NCI-H1417 treated with DMSO at 0.1 percent for 48 hours (cell line): ENCODE measurements around the gene TMCC1.
"Not testable (repeated sequence)": the region's sequence is repeated elsewhere in the genome, so short reads cannot be mapped to it uniquely, and the experiment has no call there.

Experiments used
- DNase-seq: peaks from one replicate; lab custom pipeline; 2025; lab: John Stamatoyannopoulos, UW

The TMCC1 gene

GRCh38 chr3:129893581-129894070 is at the start of gene TMCC1:
Gene TMCC1 (minus strand): TSS chr3:129893711.
- DNase-seq = peak; percentile 67

- DNase-seq = no peak
Measured at GRCh38 chr3:129943020-129943419, 49.5 kb upstream of the TMCC1 start.

- no peak for DNase-seq
Measured at GRCh38 chr3:129942296-129942695, 48.8 kb upstream of the TMCC1 start.

- DNase-seq = no peak
Measured at GRCh38 chr3:129940086-129940485, 46.6 kb upstream of the TMCC1 start.

- DNase-seq = no peak
Measured at GRCh38 chr3:129938140-129938930, 44.8 kb upstream of the TMCC1 start.

- no peak for DNase-seq
Measured at GRCh38 chr3:129937717-129938116, 44.2 kb upstream of the TMCC1 start.

- peak; percentile 14 for DNase-seq
Measured at GRCh38 chr3:129936757-129937156, 43.2 kb upstream of the TMCC1 start.

GRCh38 chr3:129934234-129935123 is 41.0 kb upstream of the TMCC1 start:
- no peak for DNase-seq

GRCh38 chr3:129933471-129933870 is 40.0 kb upstream of the TMCC1 start:
- DNase-seq = no peak

- DNase-seq = no peak
Measured at GRCh38 chr3:129929383-129929782, 35.9 kb upstream of the TMCC1 start.

- DNase-seq = no peak
Measured at GRCh38 chr3:129927072-129927471, 33.6 kb upstream of the TMCC1 start.

GRCh38 chr3:129919806-129920205 is 26.3 kb upstream of the TMCC1 start:
- DNase-seq = no peak

- no peak for DNase-seq
Measured at GRCh38 chr3:129919357-129919756, 25.8 kb upstream of the TMCC1 start.

- no peak for DNase-seq
Measured at GRCh38 chr3:129918461-129918860, 24.9 kb upstream of the TMCC1 start.

- no peak for DNase-seq
Measured at GRCh38 chr3:129917423-129918007, 24.0 kb upstream of the TMCC1 start.

- DNase-seq = no peak
Measured at GRCh38 chr3:129913618-129914017, 20.1 kb upstream of the TMCC1 start.

GRCh38 chr3:129911261-129911861 is 17.9 kb upstream of the TMCC1 start:
- DNase-seq = no peak

- not testable (repeated sequence) for DNase-seq
Measured at GRCh38 chr3:129909235-129909634, 15.7 kb upstream of the TMCC1 start.

GRCh38 chr3:129908417-129908816 is 14.9 kb upstream of the TMCC1 start:
- DNase-seq = no peak

GRCh38 chr3:129901272-129901671 is 7.8 kb upstream of the TMCC1 start:
- DNase-seq = not testable (repeated sequence)

GRCh38 chr3:129897026-129897425 is 3.5 kb upstream of the TMCC1 start:
- no peak for DNase-seq
